ENCODE results near the gene FAM221A. TPM values are rescaled to one million over a fixed set of nuclear protein-coding genes. Genes with fewer than 3 reads are reported as not detected.

The FAM221A gene
- total RNA-seq, 2 experiments from 2014 or later = 6.3 to 7.7 TPM

Other genes with a start within 250 kb of the FAM221A start
- gene IGF2BP3, start 209.7 kb upstream of the FAM221A start, total RNA-seq = under 1 TPM; 0.48 to 0.68 TPM
- gene TRA2A, start 148.2 kb upstream of the FAM221A start, total RNA-seq = 100 to 1,000 TPM in 1 of 2 experiments, 10 to 100 TPM in 1; 98.1 to 104 TPM
- gene CCDC126, start 82.8 kb upstream of the FAM221A start, total RNA-seq = 1 to 10 TPM; 9.5 to 9.7 TPM
- gene STK31, start 30.0 kb downstream of the FAM221A start, total RNA-seq = under 1 TPM in 1 of 2 experiments, not detected in 1; 0.18 TPM